Measurements from ENCODE around the gene DCLK2.

DCLK2 gene

GRCh38 chr4:150283689-150284088 is 205.4 kb downstream of the DCLK2 start:
- no peak for DNase-seq

DNA sequence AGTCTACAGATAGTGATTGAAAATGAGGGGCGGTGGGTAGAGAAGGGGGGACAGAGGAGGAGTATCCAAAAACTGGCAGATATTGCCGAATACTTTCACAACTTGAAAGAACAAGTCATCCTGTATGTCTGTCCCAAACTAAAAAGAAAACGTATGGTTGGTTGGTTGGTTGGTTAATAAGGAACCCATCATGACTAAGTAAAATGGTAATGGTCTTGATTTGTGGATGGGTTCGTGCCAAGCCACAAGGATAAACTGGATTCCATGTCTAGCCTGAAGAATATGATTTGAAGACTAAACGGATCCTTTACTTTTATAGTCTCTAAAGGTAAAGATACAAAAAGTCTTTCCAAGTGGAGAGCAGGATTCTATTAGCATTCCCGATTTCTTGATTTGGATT is 208.4 kb downstream of the DCLK2 start:
- DNase-seq: no peak

GRCh38 chr4:150289198-150289597 is 211.0 kb downstream of the DCLK2 start:
- DNase-seq: no peak

DNA sequence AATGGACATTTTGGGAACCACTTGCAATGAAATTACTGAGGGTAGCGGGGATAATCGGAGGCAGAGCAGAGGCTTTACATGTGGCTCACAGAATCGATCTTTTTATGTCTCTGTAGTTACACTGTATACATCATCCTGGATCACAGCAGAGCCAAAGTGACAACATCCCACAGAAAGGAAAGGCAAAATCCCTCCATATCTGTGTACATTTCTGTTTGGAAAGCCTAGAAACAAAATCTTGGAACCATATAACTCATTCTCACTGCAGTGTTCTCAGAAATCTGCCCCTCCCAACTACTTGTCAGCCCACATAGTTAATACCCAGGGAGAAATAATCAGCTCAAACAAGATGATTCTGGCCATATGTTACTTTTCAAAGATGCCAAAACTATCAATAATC is 211.6 kb downstream of the DCLK2 start:
- no peak for DNase-seq

- peak; percentile 36 for DNase-seq
Observed at GRCh38 chr4:150297861-150298474, 219.7 kb downstream of the DCLK2 start.

DNA sequence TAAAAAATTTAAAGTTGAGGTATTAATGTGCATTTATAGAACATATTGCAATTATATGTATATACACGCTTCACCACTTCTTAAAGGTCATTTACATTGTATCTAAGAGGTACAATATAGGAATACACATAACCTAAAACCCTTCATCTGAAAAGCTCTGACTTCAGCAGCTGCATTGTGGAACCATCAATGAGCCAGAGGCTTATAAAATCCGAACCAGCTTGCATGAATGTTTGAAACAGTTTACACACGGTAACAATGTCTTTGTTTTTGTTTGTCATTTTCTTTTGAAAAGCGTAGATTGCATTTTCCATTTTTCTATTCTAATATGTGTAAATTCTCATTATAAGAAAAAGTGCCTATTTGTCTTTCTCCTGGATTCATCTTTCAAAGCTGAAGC is 221.6 kb downstream of the DCLK2 start:
- no peak for DNase-seq

DNA sequence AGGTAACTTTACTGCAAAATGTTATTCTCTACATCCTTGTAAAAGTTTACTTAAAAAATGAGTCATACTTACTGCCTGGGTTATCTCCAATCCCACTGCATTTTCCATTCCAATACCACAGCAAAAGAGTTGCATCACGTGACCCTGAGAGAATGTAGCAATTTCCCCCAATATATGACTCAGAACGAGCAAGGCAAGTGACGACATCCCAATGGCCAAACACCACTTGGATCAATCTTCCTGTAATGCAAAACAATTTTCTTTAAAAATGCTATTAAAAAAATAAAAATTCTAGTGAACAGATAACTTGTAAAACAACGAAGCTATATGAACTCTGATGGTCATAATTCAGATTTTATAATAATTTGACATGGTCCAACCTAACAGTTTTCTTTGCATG is 224.3 kb downstream of the DCLK2 start:
- DNase-seq: no peak

DNA sequence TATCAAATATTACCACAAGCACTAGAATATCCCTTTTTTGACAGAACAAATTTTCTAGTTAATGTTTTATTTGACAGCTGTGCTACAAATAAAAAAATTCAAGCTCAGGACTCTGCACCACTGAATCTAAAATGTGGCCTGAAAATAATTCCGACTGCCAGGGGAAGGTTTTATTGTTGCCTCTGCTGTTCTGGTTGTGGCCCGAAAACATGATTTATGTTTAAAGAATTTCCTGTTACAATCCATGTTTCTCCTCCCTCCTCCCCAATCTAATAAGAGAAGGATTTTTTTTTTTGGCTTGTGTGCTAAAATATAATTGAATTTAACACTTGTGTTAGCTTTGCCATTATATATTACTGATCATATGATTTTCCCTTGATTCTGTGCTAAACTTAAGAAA is 227.8 kb downstream of the DCLK2 start:
- no peak for DNase-seq

- no peak for DNase-seq
Observed at GRCh38 chr4:150306719-150307118, 228.5 kb downstream of the DCLK2 start.
